ENCODE measurements around the gene LNP1.
"Not testable (repeated sequence)": the region's sequence is repeated elsewhere in the genome, so short reads cannot be mapped to it uniquely, and the experiment has no call there.

Gene LNP1

DNA sequence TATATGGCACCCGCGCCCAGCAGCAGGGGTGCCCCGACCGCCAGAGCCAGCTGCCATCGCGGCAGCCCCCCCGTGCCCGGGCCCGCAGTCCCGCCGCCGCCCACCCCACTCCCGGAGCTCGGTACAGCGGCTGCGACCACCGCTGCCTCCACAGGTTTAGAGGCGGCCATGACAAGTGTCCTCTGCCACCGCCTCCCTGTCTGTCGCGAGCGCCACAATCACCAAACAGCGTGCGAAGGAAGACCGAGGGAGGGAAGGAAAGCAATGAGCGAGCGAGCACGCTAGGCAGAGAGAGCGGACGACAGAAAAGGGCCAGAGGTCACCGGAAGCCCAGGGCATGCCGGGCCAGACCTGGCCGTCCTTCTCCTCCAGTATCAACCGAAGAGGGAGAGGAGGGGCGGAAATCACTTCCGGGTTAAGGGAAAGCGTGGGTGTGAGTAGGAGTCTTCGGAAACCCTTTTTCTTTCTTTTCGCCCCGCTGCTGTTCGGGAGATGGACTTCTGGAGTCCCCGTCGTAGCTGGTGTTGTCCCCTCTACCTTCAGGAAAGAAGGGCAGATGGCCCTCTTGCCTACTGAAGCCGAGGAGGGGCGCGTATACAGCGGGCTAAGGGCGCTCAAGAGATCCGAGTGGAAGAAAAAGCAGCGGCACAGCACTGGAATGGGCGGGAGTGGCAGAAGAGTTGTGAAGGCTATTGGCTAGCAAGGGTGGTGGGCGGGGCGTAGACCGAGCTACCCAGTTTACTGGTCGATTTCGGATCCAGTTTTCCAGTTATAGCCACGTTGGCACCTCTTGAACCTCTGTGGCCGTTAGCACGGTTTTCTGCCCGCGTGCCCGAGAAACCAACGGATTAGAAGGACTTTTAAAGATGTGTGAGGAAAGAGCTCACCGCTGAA lies at the start of gene LNP1, which contains the start of gene TOMM70:
TSS of gene LNP1 (plus strand) at position 760 of the 894 bp plus-strand sequence. CDS start 28,191 bp downstream, outside the sequence.
TSS of gene TOMM70 (minus strand) at position 310 of the 894 bp plus-strand sequence. CDS start at position 170, 140 bp downstream.
- peak; percentile 96 for DNase-seq (ENCODE audit: low read depth in 2 of 2)

GRCh38 chr3:100351770-100352169 lies 49.6 kb upstream of the LNP1 start:
- DNase-seq (ENCODE audit: low read depth in 2 of 2) = not testable (repeated sequence)

DNA sequence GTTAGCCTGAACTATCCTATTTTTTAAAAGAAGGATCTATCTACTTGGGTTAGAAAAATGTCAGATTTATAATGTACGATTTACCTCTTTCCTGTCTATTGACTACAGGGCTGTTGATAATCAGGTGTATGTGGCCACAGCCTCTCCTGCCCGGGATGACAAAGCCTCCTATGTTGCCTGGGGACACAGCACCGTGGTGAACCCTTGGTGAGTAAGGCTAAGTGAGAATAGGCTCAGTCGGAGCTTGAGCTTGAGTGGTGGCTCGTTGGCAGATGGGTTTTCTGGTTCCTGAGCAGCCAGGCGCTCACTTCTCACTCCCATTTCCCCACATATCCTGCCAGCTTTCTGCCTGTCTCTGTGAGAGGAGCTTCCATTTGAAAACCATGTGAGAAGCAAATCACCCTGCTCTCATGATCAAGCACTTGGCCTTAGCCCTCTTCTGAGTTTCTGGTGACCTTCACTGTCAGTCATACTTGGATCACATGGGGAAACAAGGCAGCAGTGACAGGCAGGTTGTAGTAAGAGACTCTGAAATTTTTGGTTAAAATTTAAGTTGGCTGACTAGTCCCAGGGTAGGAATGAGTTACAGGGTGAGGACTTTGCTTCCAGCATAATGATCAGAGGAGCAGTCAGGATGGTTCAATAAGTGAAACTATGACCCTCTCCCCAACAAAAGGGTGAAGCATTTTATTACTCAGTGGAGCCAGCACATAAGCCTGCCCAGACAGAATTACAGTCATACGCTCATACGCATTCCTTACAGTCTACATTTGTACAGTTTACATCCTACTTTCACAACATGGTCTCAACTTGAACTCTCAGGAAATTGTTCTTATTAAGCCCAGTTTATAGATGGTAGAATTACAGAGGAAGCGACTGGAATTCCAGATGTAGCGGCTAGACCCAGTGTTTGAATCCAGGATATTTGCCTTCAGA lies 48.8 kb upstream of the LNP1 start:
- no peak for DNase-seq (ENCODE audit: low read depth in 2 of 2)

DNA sequence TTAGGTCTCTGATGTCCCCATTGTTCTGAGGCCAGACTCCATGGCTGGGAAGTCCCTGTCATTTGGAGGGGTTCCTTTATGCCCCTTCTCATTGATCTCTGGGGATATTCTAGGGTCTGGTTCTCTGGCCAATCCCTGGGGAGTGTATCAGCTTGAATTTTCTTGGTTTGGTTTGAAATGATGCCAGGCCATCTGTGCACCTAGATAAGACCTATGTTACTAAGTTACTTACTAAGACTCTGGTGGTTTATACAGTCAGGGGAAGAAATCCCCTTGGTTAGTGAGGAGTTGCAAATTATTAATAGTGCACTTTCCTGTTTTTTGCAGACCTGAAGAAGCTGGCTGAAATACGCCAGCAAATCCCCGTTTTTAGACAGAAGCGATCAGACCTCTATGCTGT lies 46.5 kb upstream of the LNP1 start:
- DNase-seq (ENCODE audit: low read depth in 2 of 2) = no peak

- no peak for DNase-seq (ENCODE audit: low read depth in 2 of 2)
Measured at GRCh38 chr3:100358413-100358812, 42.9 kb upstream of the LNP1 start.

- DNase-seq (ENCODE audit: low read depth in 2 of 2) = no peak
Measured at GRCh38 chr3:100359035-100359434, 42.3 kb upstream of the LNP1 start.

DNA sequence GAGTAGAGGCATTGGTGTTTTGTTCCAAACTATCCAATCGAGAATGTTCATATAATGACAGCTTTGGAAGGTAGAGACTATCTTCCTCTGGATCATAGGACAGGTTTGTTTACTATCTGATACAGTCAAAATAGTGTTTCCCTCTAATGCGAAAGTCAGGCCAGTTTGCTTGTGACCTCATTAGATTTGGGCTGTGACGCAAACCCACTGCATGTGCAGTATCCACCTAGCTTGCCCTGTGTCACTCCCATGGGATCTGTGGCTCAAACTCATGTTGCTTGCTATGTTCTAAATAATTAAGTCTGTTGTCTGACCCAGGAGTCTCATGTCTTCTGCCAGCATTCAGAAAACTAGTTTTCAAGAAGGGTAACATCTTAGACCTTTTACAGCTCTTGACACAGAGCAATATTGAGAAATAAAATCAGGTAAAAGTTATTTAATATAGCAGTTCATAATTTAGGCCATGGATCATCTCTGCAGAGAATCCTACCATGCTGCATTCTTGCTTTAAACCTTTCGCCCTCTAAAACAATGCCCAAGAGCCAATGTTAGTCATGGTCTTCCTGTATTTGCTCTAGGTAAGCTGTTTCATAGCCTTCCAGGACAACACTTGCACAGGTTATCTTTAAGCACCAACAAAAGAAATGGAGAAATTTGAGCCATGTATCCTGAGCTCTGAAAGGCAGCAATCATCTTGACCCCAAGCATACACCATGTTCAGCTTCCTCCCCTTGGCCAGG lies 40.4 kb upstream of the LNP1 start:
- DNase-seq (ENCODE audit: low read depth in 2 of 2) = no peak

GRCh38 chr3:100361897-100362296 lies 39.4 kb upstream of the LNP1 start:
- no peak for DNase-seq (ENCODE audit: low read depth in 2 of 2)

DNA sequence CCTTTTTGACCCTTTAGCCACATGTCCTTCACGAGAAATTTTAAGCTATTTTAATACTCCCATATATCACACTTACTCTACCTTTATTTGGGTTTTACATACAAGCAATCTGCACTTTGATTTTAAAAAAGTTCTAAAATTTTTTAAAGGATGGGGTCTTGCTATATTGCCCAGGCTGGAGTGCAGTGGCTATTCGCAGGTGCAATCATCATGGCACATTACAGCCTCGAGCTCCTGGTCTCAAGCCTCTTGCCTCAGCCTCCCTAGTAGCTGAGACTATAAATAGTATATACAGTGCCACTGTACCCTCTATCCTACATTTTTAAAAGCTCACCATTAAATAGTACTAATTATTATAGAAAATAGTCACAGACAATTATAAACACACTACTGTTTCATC lies 36.9 kb upstream of the LNP1 start:
- no peak for DNase-seq (ENCODE audit: low read depth in 2 of 2)

GRCh38 chr3:100366424-100366823 lies 34.9 kb upstream of the LNP1 start:
- DNase-seq (ENCODE audit: low read depth in 2 of 2) = no peak

DNA sequence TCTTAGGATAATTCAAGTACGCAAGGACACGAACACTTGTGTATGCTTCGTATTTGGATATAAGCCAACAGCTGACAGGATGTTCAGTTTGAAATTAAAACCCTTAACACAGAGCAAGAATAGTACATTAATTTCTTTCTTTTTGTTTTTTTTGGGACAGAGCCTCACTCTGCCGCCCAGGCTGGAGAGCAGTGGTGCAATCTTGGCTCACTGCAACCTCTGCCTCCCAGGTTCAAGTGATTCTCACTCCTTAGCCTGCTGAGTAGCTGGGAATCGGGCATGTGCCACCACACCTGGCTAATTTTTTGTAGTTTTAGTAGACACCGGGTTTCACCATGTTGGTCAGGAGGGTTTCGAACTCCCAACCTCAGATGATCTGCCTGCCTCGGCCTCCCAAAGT lies 32.9 kb upstream of the LNP1 start:
- DNase-seq (ENCODE audit: low read depth in 2 of 2) = no peak

- DNase-seq (ENCODE audit: low read depth in 2 of 2) = no peak
Measured at GRCh38 chr3:100370756-100371155, 30.6 kb upstream of the LNP1 start.

DNA sequence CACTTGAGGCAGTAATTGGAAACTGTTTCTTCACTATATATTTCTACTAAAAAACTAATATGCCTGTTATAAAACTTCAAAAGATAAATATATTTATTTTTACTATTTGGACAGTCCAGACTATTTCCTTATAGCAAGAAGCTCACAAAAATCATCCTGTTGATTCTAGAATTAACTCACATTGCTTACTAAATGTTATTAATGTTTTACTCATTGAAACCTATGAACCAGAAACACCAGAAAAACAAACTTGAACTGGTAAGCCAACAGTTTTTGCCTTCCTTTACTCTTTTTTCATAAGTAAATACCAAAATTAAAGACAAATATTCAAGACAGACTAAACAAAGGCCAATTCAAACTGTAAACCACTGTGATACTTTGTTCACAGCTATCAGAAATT lies 26.8 kb upstream of the LNP1 start:
- DNase-seq (ENCODE audit: low read depth in 2 of 2) = no peak

- no peak for DNase-seq (ENCODE audit: low read depth in 2 of 2)
Measured at GRCh38 chr3:100376301-100376700, 25.0 kb upstream of the LNP1 start.

DNA sequence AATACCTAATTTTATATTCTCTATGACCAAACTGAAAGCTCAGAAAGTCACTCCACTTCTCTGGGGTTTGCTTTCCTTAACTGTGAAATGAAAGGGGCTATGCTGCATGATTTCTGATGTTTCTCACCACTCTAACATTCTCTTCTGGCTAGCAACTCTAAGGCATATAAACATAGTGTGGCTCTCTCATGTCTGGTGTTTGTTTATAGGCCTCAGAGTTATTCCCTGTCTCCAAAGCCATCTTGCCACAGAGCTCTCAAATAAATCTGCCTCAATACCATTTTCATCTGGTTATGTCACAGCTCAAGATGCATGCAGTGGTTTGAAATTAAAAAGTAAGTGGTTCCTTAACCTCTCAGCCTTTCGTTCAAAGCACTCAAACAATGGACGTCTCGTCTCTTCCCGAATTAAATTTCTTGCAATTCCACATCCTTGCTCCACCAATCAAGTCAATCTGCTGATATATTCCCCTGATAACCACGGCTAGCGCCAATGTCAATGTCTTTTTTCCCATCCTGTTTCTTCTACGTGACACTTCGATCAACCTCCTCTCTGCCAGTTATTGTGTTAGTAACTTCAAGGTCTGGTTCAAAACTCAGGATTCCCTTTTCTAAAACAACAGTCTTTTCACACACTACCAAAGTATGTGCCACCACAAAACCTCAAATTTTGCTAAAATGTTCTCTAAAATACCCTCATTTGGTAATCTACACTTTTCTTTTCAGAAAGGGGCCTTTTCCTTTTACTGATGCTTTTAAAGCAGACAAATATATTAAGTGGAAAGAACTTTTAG lies 16.4 kb upstream of the LNP1 start:
- no peak for DNase-seq (ENCODE audit: low read depth in 2 of 2)

DNA sequence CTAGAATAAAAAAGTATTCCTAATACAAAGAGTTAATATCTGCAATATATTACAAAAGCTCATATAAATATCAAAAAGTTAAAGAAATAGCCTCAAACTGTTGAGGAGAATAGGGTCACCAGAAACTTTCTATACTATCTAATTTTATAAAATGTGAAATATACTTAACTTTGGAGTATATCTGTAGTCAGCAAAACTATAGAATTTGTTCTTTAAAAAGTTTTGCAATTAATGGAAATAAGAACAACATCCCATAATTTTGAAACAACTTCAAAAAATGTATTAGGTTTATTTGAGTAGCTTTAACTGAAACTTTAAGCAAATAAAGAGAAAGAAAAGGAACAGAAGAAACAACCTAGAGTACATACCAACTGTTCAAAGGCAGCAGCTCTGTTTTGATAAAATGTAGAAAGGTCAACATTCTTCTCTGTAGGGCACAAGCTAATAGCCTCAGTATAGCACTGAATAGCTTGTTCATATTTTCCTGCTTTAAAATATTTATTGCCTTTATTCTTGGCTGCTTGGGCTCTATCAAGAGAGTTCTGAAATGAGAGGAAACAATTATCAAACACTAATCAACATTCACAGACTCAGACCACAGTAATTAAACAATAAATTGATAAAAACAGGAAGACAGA lies 14.8 kb upstream of the LNP1 start:
- DNase-seq (ENCODE audit: low read depth in 2 of 2) = no peak

- DNase-seq (ENCODE audit: low read depth in 2 of 2) = no peak
Measured at GRCh38 chr3:100389025-100389424, 12.3 kb upstream of the LNP1 start.

- DNase-seq (ENCODE audit: low read depth in 2 of 2) = no peak
Measured at GRCh38 chr3:100395679-100396431, 5.5 kb upstream of the LNP1 start.

DNA sequence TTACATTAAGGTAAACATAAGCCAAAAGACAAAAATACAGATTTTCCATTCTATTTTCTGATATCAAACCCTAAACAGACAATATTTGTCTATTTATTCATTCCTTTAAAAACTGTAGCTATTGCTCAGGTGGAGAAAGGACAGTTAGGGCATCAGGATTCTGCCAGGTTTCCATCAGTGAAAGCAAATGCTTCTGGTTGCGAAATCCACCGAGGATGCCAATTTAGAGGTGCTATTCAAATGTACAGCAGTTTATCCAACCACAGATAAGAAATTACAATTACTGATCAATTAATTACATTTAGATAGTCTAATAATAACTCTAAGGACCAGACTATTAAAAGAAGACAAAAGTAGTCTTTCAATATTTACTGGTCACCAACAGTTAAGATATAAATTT lies 4.4 kb upstream of the LNP1 start:
- DNase-seq (ENCODE audit: low read depth in 2 of 2) = no peak
